ENCODE results near the gene ACSS1. TPM values are rescaled to one million over a fixed set of nuclear protein-coding genes. Genes with fewer than 3 reads are reported as not detected.

ACSS1 gene
- total and polyA plus RNA-seq, 2 donors from 2014 or later, result 30.6 to 72.3 TPM

- H3K27me3 ChIP-seq (ENCODE audit: control insufficient read depth, insufficient read depth, low read length), result no peaks in the 10 kb centered on the region
- TF ChIP-seq CTCF (IDR thresholded peaks at IDR 0.05; ENCODE audit: borderline replicate concordance, extremely low read depth, insufficient read depth), result no peak
- H3K9me3 ChIP-seq (ENCODE audit: control insufficient read depth in 2 of 3, insufficient read depth in 1 of 3, low read length in 3 of 3), result no peaks in the 10 kb centered on the region
- intact Hi-C loops (cut with DNase I), result no loop called here
- FAIRE-seq (no peak), DNase-seq (peak in 1 of 5 donors; percentile 18)
- no peak overlapping the region for H3K4me3 ChIP-seq (ENCODE audit: low read length in 3 of 3)
- H3K9ac ChIP-seq (ENCODE audit: low read length in 3 of 3), result no peak overlapping the region
- peaks cover 0 to 48% (median 44%) of the 10 kb centered on the region in 3 donors for H3K4me1 ChIP-seq (ENCODE audit: control insufficient read depth in 2 of 3, insufficient read depth in 2 of 3, low read depth in 1 of 3, low read length in 3 of 3)
- peak overlapping the region in 1 of 2 donors; percentile 52 for H3K27ac ChIP-seq (ENCODE audit: low read depth in 2 of 2, low read length in 2 of 2)
- peaks cover 0 to 18% (median 7%) of the 10 kb centered on the region in 3 donors for H3K36me3 ChIP-seq (ENCODE audit: control insufficient read depth in 2 of 3, insufficient read depth in 3 of 3, low read length in 3 of 3)
Observed at GRCh38 chr20:25033924-25034300, 24.0 kb downstream of the ACSS1 start.

- Histone ChIP-seq H3K27me3 (ENCODE audit: control insufficient read depth, insufficient read depth, low read length) (no peaks in the 10 kb centered on the region), H3K36me3 (ENCODE audit: control insufficient read depth in 2 of 3, insufficient read depth in 3 of 3, low read length in 3 of 3) (peaks cover 0 to 19% (median 7%) of the 10 kb centered on the region in 3 donors), H3K4me3 (ENCODE audit: low read length in 3 of 3) (no peak overlapping the region), H3K4me1 (ENCODE audit: control insufficient read depth in 2 of 3, insufficient read depth in 2 of 3, low read depth in 1 of 3, low read length in 3 of 3) (peaks cover 0 to 43% (median 39%) of the 10 kb centered on the region in 3 donors), H3K27ac (ENCODE audit: low read depth in 2 of 2, low read length in 2 of 2) (peak overlapping the region in 1 of 2 donors; percentile 52), H3K9me3 (ENCODE audit: control insufficient read depth in 2 of 3, insufficient read depth in 1 of 3, low read length in 3 of 3) (no peaks in the 10 kb centered on the region), H3K9ac (ENCODE audit: low read length in 3 of 3) (no peak overlapping the region)
- TF ChIP-seq CTCF (IDR thresholded peaks at IDR 0.05; ENCODE audit: borderline replicate concordance, extremely low read depth, insufficient read depth), result no peak
- intact Hi-C loops (cut with DNase I), result no loop called here
- peak in 3 of 5 donors; percentile 35 to 57 (median 51) for DNase-seq
- FAIRE-seq, result no peak
Observed at GRCh38 chr20:25033265-25033923, 24.5 kb downstream of the ACSS1 start.

- no peaks in the 10 kb centered on the region for H3K9me3 ChIP-seq (ENCODE audit: control insufficient read depth in 2 of 3, insufficient read depth in 1 of 3, low read length in 3 of 3)
- no peak overlapping the region for H3K27ac ChIP-seq (ENCODE audit: low read depth in 2 of 2, low read length in 2 of 2)
- peaks cover 0 to 35% (median 32%) of the 10 kb centered on the region in 3 donors for H3K4me1 ChIP-seq (ENCODE audit: control insufficient read depth in 2 of 3, insufficient read depth in 2 of 3, low read depth in 1 of 3, low read length in 3 of 3)
- FAIRE-seq, result no peak
- intact Hi-C loops (cut with DNase I), result no loop called here
- H3K9ac ChIP-seq (ENCODE audit: low read length in 3 of 3), result no peak overlapping the region
- H3K36me3 ChIP-seq (ENCODE audit: control insufficient read depth in 2 of 3, insufficient read depth in 3 of 3, low read length in 3 of 3), result peaks cover 0 to 22% (median 7%) of the 10 kb centered on the region in 3 donors
- DNase-seq, result peak in 3 of 5 donors; percentile 37 to 59 (median 54)
- no peaks in the 10 kb centered on the region for H3K27me3 ChIP-seq (ENCODE audit: control insufficient read depth, insufficient read depth, low read length)
- TF ChIP-seq CTCF (IDR thresholded peaks at IDR 0.05; ENCODE audit: borderline replicate concordance, extremely low read depth, insufficient read depth), result no peak
- no peak overlapping the region for H3K4me3 ChIP-seq (ENCODE audit: low read length in 3 of 3)
Observed at GRCh38 chr20:25032478-25033264, 25.3 kb downstream of the ACSS1 start.

Measured in kidney (tissue), 14 donors.